NCI-H524 treated with DMSO at 0.1 percent for 48 hours (cell line): Measurements from ENCODE around the gene PDGFRB.

Experiments
- DNase-seq: peaks from one replicate; lab custom pipeline; 2025; lab: John Stamatoyannopoulos, UW

PDGFRB gene

GRCh38 chr5:150181766-150182545 is 26.3 kb upstream of the PDGFRB start:
- DNase-seq, result no peak

GRCh38 chr5:150181027-150181426 is 25.4 kb upstream of the PDGFRB start:
- DNase-seq, result no peak

DNA sequence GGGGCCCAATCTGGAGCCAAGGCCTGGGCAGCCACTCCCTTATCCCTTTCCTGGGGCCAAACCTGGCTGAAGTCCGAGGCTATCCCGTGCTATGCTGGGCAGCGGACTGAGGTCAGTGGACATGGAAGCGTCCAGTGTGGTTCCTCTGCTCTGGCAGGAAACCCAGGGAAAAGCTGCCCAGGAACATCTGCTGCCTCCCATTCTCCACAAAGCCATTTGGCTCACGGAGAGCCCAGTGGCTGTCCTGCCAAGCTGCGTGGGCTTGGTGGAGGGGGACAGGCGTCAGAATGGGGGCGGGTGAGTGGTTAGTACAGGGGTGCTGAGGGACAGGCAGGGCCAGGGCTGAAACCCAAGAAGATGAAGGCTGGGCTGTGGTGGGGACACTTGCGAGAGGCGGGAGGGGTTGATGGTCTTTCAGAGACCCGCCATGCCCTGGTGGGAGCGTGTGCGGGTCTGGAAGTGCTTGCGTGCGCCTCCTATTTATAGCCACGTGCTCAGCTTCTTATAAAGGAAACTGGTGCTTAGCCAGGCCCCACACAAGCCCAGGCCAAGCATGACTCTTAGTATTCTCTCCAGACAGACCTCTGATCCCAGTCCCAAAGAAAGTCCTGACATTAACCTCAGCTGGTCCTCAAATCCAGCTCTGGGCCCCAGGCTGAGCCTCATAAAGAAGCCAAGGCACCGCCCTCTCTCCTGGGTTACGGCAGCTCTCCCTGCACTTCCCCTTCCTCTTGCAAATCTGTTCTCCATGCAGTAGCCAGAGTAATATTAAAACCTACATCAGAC is 24.8 kb upstream of the PDGFRB start:
- no peak for DNase-seq

DNA sequence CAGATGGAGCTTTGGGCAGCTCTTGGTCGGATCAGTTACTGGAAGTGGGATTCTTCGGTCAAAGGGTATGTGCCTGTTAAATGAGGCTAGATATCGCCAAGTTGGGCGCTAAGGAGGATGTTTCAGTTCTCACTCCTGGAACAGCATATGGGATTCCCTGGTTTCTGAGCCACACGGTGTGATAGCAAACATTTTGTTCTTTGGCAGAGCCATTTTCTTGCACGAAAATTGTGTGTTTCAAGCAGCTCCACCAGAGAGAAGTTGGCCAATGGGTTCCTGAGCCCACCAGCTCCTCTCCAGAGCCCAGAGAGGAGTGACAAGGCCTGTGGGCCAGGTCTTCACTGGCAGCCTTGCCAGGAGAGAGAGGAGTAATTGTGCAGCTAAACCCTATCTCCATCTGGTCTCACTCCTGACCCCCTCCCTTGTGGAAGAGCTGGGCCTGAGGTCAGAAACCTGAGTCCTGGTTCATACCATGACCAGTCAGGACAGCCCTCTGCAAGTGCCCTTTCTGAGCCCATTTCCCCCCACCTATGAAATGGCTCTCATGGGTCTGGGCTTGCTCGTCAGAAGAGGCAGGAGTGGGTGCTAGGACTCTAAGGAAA is 23.5 kb upstream of the PDGFRB start:
- no peak for DNase-seq

- DNase-seq, result no peak
Observed at GRCh38 chr5:150178262-150178661, 22.6 kb upstream of the PDGFRB start.

DNA sequence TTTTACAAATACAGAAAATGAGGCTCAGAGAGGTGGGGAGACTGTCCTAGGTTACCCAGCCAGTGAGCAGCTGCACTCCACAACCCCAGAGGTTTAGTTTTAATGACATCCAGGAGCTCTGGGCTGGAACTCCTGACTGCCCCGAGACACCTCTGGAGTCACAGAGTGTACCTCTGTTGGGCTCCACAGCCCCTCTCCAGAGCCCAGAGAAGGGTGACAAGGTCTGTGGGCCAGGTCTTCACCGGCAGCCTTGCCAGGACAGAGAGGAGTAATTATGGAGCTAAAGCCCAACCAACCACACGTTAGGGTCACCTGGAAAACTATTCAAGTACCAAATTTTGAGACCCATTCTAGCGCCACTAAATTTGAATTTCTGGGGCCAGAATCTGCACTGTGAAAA is 22.1 kb upstream of the PDGFRB start:
- no peak for DNase-seq

GRCh38 chr5:150176745-150177477 is 21.3 kb upstream of the PDGFRB start:
- no peak for DNase-seq

GRCh38 chr5:150175536-150175935 is 19.9 kb upstream of the PDGFRB start:
- DNase-seq, result no peak

- no peak for DNase-seq
Observed at GRCh38 chr5:150175076-150175475, 19.4 kb upstream of the PDGFRB start.

GRCh38 chr5:150174285-150174684 is 18.6 kb upstream of the PDGFRB start:
- no peak for DNase-seq

DNA sequence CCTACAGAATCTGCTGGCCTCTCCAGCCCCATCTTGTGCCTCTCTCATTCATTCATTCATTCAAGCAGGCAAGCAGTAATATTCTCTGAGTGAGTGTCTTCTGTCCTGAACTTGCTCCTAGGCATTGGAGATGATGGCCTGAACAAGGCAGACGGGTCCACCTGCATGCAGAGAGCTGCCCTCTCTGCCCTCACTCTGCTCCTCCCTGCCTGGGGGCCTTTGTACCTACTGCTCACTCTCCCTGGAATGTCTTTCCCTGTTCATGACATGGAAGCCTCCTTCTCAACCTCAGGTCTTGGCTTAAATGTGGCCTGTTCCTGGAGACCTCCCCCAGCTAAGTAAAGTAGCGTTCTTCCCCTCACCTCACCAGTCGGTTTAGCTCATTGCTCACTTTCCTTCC is 17.5 kb upstream of the PDGFRB start:
- DNase-seq, result no peak

GRCh38 chr5:150172556-150172955 is 16.9 kb upstream of the PDGFRB start:
- DNase-seq, result no peak

GRCh38 chr5:150172145-150172544 is 16.5 kb upstream of the PDGFRB start:
- DNase-seq, result no peak

DNA sequence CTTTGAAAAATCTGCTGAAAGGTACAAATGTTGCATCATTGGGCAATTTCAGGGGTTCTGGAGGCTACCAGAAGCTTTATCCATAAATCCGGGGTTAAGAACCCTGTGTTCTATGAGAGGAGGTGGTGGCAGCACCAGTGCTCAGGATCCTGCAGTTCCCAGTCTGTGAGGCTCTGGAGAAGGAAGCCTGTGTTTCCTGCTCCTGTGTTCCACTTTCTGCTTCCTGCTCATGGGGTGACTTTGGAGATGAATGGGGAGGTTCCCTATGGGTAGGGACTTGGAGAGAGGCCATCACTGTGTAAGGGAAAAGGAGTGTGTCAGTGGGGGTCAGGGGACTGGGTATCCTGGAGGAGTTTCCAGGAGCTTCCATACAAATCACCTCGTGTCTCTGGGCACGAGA is 13.2 kb upstream of the PDGFRB start:
- DNase-seq, result no peak

- no peak for DNase-seq
Observed at GRCh38 chr5:150167908-150168307, 12.3 kb upstream of the PDGFRB start.

DNA sequence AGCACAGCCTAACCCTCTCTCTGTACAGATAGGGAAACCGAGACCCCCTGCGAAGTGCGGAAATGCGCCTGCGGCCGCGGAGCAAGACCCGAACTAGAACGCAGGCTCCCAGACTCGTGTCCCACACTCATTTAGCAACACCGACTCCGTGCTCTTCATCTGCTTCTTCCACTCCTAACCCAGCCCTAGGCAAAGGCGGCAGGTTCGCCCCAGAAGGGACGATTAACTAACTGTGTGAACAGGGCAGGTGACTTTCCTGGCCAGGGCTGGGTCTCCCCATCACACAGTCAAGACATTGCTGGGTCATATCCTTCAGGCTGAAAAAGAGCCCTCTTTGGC is 11.8 kb upstream of the PDGFRB start:
- DNase-seq, result no peak

DNA sequence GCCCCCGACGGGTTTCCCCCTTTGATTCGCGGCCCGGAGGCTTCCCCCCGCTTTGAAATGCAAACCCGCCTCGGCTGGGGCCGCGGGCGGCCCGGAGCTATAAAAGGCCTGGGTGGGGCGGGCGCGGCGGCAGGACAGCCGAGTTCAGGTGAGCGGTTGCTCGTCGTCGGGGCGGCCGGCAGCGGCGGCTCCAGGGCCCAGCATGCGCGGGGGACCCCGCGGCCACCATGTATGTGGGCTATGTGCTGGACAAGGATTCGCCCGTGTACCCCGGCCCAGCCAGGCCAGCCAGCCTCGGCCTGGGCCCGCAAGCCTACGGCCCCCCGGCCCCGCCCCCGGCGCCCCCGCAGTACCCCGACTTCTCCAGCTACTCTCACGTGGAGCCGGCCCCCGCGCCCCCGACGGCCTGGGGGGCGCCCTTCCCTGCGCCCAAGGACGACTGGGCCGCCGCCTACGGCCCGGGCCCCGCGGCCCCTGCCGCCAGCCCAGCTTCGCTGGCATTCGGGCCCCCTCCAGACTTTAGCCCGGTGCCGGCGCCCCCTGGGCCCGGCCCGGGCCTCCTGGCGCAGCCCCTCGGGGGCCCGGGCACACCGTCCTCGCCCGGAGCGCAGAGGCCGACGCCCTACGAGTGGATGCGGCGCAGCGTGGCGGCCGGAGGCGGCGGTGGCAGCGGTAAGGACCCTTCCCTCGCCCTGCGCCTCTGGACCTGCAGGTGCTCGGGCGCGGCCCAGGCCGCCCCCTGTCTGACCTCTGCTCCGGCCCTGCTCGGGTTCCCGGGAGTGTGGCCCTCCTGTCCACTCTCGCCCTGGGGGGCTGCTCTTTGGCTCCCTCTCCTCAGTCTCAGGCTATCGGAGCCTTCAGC is 11.2 kb upstream of the PDGFRB start, which contains the start of gene CDX1:
CDX1 (plus strand) TSS at position 129 of the 862 bp plus-strand sequence; CDS start at position 228, 99 bp downstream.
- no peak for DNase-seq

- no peak for DNase-seq
Observed at GRCh38 chr5:150166037-150166649, 10.5 kb upstream of the PDGFRB start.

GRCh38 chr5:150164211-150164980 is 8.8 kb upstream of the PDGFRB start:
- no peak for DNase-seq

DNA sequence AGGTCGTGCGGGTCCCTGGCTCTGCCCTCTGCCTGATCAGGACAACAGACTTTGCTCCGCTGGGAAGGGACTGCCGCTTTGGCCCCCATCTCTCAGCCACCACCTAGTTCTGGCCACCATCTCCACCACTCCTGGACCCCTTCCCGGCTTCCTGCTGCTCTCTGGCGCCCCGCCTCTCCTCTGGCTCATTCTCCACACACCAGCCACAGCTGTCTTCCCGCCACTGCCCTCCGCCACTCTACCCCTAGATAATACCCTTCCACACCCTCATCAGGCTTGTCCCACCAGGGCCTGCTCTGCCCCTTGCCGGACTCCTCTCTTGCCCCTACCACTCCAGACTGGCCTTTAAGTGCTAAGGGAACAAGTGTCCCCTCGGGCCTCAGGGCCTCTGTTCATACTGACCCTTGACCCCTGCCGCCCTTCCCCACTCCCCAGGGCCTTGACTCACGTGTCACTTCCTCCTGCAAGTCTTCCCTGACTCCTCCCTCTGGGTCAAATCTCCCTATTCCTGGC is 8.0 kb upstream of the PDGFRB start:
- no peak for DNase-seq
